CD14-positive monocyte (primary cell): ENCODE results near the gene RPUSD3. TPM values are rescaled to one million over a fixed set of nuclear protein-coding genes. Genes with fewer than 3 reads are reported as not detected.

ENCODE experiments used
- DNase-seq, 3 donors: peaks; one replicate each; pipeline ENCODE4 v3.0.0-alpha.2; 2011 to 2022
- H2AFZ ChIP-seq: 2 replicates; pipeline ENCODE4 v1.6.0; 2012; ENCODE audit warnings: mild to moderate bottlenecking, low read depth, low read length, inconsistent platforms; ENCODE audit not compliant: insufficient read depth, poor library complexity, severe bottlenecking
- H3K27ac ChIP-seq, 2 donors: 1 replicate in 1 of 2; 2 replicates in 1 of 2; pipeline ENCODE4 v1.5.1; 2012 to 2013; ENCODE audit warnings: low read length in 2 of 2, control low read depth in 1 of 2, inconsistent platforms in 1 of 2, low read depth in 1 of 2, mild to moderate bottlenecking in 1 of 2
- H3K27me3 ChIP-seq, 2 donors: one replicate each; pipeline versions ENCODE4 v1.6.0 to v1.6.1; 2011 to 2013; ENCODE audit warnings: low read length in 2 of 2; ENCODE audit not compliant: control insufficient read depth in 2 of 2, insufficient read depth in 2 of 2
- H3K36me3 ChIP-seq, 2 donors: replicated peaks in 1 of 2; 1 replicate in 1 of 2; 2 replicates in 1 of 2; pipeline versions ENCODE4 v1.5.1 to v1.6.1; 2012 to 2013; ENCODE audit warnings: low read length in 2 of 2, control low read depth in 1 of 2, inconsistent platforms in 1 of 2, mild to moderate bottlenecking in 1 of 2; ENCODE audit not compliant: insufficient read depth in 2 of 2, control insufficient read depth in 1 of 2
- H3K4me1 ChIP-seq, 2 donors: 1 replicate in 1 of 2; 2 replicates in 1 of 2; pipeline versions ENCODE4 v1.5.1 to v1.6.1; 2012 to 2013; ENCODE audit warnings: low read length in 2 of 2, control low read depth in 1 of 2, inconsistent platforms in 1 of 2, mild to moderate bottlenecking in 1 of 2, moderate library complexity in 1 of 2; ENCODE audit not compliant: insufficient read depth in 2 of 2, control insufficient read depth in 1 of 2
- H3K4me2 ChIP-seq: replicated peaks from 2 replicates; pipeline ENCODE3; 2012; ENCODE audit warnings: low read length, moderate library complexity, mild to moderate bottlenecking; ENCODE audit not compliant: poor library complexity, severe bottlenecking; ENCODE audit errors: extremely low read depth
- H3K4me3 ChIP-seq, 3 experiments: fragments of 200-600 bp in 1 of 3; sonication (generic) in 1 of 3; replicated peaks in 1 of 3; 1 replicate in 2 of 3; 2 replicates in 1 of 3; pipeline ENCODE4 v1.5.1; 2011 to 2013; ENCODE audit warnings: low read length in 3 of 3, mild to moderate bottlenecking in 3 of 3, control low read depth in 2 of 3, low read depth in 2 of 3, inconsistent platforms in 1 of 3, moderate library complexity in 1 of 3
- H3K79me2 ChIP-seq: 2 replicates; pipeline ENCODE4 v1.6.0; 2012; ENCODE audit warnings: mild to moderate bottlenecking, control low read depth, inconsistent platforms, low read length, moderate library complexity; ENCODE audit not compliant: insufficient read depth
- H3K9ac ChIP-seq: 2 replicates; pipeline ENCODE4 v1.6.0; 2017; ENCODE audit warnings: low read length, mild to moderate bottlenecking; ENCODE audit not compliant: insufficient read depth, poor library complexity, severe bottlenecking
- H3K9me3 ChIP-seq, 2 donors: replicated peaks in 1 of 2; 1 replicate in 1 of 2; 2 replicates in 1 of 2; pipeline versions ENCODE4 v1.5.1 to v1.6.1; 2012 to 2013; ENCODE audit warnings: low read length in 2 of 2, control low read depth in 1 of 2; ENCODE audit not compliant: control insufficient read depth in 1 of 2, insufficient read depth in 1 of 2
- H4K20me1 ChIP-seq: 2 replicates; pipeline ENCODE4 v1.6.0; 2012; ENCODE audit warnings: mild to moderate bottlenecking, low read length, control low read depth, moderate library complexity; ENCODE audit not compliant: insufficient read depth
- H3K27ac Mint-ChIP-seq, 7 donors: one replicate each; pipeline ENCODE4 v1.8.0; 2020; ENCODE audit warnings: mild to moderate bottlenecking in 7 of 7, mixed read lengths in 7 of 7, moderate library complexity in 6 of 7, inconsistent platforms in 2 of 7
- H3K27me3 Mint-ChIP-seq, 3 donors: one replicate each; pipeline ENCODE4 v1.8.0; 2021 to 2022; ENCODE audit warnings: low read depth in 3 of 3, mild to moderate bottlenecking in 3 of 3, mixed read lengths in 3 of 3, moderate library complexity in 3 of 3, inconsistent platforms in 1 of 3
- H3K36me3 Mint-ChIP-seq, 2 donors: one replicate each; pipeline ENCODE4 v1.8.0; 2020; ENCODE audit warnings: mixed read lengths in 2 of 2, inconsistent platforms in 1 of 2, mild to moderate bottlenecking in 1 of 2
- H3K4me1 Mint-ChIP-seq: one replicate; pipeline ENCODE4 v1.8.0; 2020; ENCODE audit warnings: mild to moderate bottlenecking, mixed read lengths
- H3K4me3 Mint-ChIP-seq, 2 donors: one replicate each; pipeline ENCODE4 v1.8.0; 2020; ENCODE audit warnings: mild to moderate bottlenecking in 2 of 2, mixed read lengths in 2 of 2, moderate library complexity in 1 of 2
- H3K9me3 Mint-ChIP-seq, 7 donors: one replicate each; pipeline ENCODE4 v1.8.0; 2020 to 2022; ENCODE audit warnings: mixed read lengths in 7 of 7, mild to moderate bottlenecking in 6 of 7, moderate library complexity in 6 of 7, inconsistent platforms in 2 of 7
- WGBS: methylation state at CpG from one replicate; pipeline ENCODE4 v1.1.5; 2013; ENCODE audit warnings: missing lambda C conversion rate; ENCODE audit not compliant: insufficient coverage; 5-methylcytosine and 5-hydroxymethylcytosine counted together
- intact Hi-C, 2 donors: fragments of 100-400 bp; cut with micrococcal nuclease; formaldehyde crosslinking; loops; one replicate each; pipeline versions ENCODE4 v1.15.0 to v1.15.1; 2023
- polyA plus RNA-seq, 3 donors: library from polyadenylated mRNA; depleted of rRNA in 1 of 3; unstranded in 2 of 3; stranded (reverse) in 1 of 3; fragments of 300-500 nt in 2 of 3; fragments of >200 nt in 1 of 3; fragmentation: Illumina TruSeq in 2 of 3; gene quantifications; 1 replicate in 2 of 3; 2 replicates in 1 of 3; pipeline ENCODE4 v1.2.3, GENCODE V29; 2012 to 2021
- TF ChIP-seq, protein P1 (sequence below): fragments of 200-600 bp; IDR thresholded peaks from one replicate; pipeline ENCODE4 v1.8.0; 2022; ENCODE audit warnings: antibody characterized with exemption, mild to moderate bottlenecking

RPUSD3 gene
- polyA plus RNA-seq, 3 donors: 42.6 to 51.5 (median 43.4) TPM

GRCh38 chr3:9792405-9793160 is 51.2 kb downstream of the RPUSD3 start, which contains the start of the genes ARPC4 and TADA3:
Gene ARPC4, plus strand, starts transcription at chr3:9793082. Its CDS starts 40 bp downstream, at chr3:9793122.
Gene TADA3, minus strand, starts transcription at chr3:9792473. Its CDS starts 1,007 bp downstream, at chr3:9791466.
- peak within 1 kb of the TSS; percentile 99 for H3K9ac ChIP-seq
- peak; percentile 93 to 95 (median 94) for DNase-seq
- H4K20me1 ChIP-seq: peaks cover 43% of the 10 kb centered on the region
- peak within 1 kb of the TSS; percentile 87 to 100 (median 99) for H3K27ac Mint-ChIP-seq
- peaks cover 0 to 1% (median 0%) of the 10 kb centered on the region in 3 donors for H3K27me3 Mint-ChIP-seq
- peaks cover 38% of the 10 kb centered on the region for H3K4me1 Mint-ChIP-seq
- no peaks in the 10 kb centered on the region for H3K27me3 ChIP-seq
- H3K4me3 Mint-ChIP-seq: peak within 1 kb of the TSS; percentile 93 to 99
- H3K4me1 ChIP-seq: peaks cover 39 to 42% of the 10 kb centered on the region in 2 donors
- WGBS: under 1% methylated on average over 65 of the region's 65 CpGs
- peaks cover 27 to 58% of the 10 kb centered on the region in 2 donors for H3K36me3 Mint-ChIP-seq
- peak within 1 kb of the TSS; percentile 86 for H3K4me2 ChIP-seq
- H3K9me3 Mint-ChIP-seq: peaks cover 0 to 4% (median 0%) of the 10 kb centered on the region in 7 donors
- H3K36me3 ChIP-seq: peaks cover 28 to 49% of the 10 kb centered on the region in 2 donors
- intact Hi-C loops: loop anchor here (2.0 to 10.0 kb wide), 10 partner anchors 42 to 528 kb away; partner anchors contain the start of genes BRPF1 (in 2 of the 2), MTMR14 (in 2 of the 2), RPUSD3 (in 2 of the 2) and OGG1 (in 1 of the 2)
- peaks cover 80% of the 10 kb centered on the region for H3K79me2 ChIP-seq
- H3K9me3 ChIP-seq: no peaks in the 10 kb centered on the region
- TF ChIP-seq, protein P1, sequence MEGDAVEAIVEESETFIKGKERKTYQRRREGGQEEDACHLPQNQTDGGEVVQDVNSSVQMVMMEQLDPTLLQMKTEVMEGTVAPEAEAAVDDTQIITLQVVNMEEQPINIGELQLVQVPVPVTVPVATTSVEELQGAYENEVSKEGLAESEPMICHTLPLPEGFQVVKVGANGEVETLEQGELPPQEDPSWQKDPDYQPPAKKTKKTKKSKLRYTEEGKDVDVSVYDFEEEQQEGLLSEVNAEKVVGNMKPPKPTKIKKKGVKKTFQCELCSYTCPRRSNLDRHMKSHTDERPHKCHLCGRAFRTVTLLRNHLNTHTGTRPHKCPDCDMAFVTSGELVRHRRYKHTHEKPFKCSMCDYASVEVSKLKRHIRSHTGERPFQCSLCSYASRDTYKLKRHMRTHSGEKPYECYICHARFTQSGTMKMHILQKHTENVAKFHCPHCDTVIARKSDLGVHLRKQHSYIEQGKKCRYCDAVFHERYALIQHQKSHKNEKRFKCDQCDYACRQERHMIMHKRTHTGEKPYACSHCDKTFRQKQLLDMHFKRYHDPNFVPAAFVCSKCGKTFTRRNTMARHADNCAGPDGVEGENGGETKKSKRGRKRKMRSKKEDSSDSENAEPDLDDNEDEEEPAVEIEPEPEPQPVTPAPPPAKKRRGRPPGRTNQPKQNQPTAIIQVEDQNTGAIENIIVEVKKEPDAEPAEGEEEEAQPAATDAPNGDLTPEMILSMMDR: no peak
- peak within 1 kb of the TSS; percentile 81 for H2AFZ ChIP-seq
- peak within 1 kb of the TSS; percentile 76 to 96 (median 77) for H3K4me3 ChIP-seq
- peak within 1 kb of the TSS; percentile 91 to 97 for H3K27ac ChIP-seq

- Histone ChIP-seq H3K9me3 (no peaks in the 10 kb centered on the region), H3K27me3 (no peaks in the 10 kb centered on the region), H3K9ac (peak overlapping the region; percentile 99), H3K4me3 (peak overlapping the region; percentile 76 to 96 (median 77)), H3K4me1 (peaks cover 39 to 42% of the 10 kb centered on the region in 2 donors), H3K27ac (peak overlapping the region; percentile 91 to 97), H4K20me1 (peaks cover 36% of the 10 kb centered on the region), H3K4me2 (peak overlapping the region; percentile 86), H3K79me2 (peaks cover 73% of the 10 kb centered on the region), H2AFZ (peak overlapping the region; percentile 81), H3K36me3 (peaks cover 22 to 49% of the 10 kb centered on the region in 2 donors)
- intact Hi-C loops: loop anchor here (2.0 to 10.0 kb wide), 10 partner anchors 41 to 529 kb away; partner anchors contain the start of genes BRPF1 (in 2 of the 2), MTMR14 (in 2 of the 2), RPUSD3 (in 2 of the 2) and OGG1 (in 1 of the 2)
- H3K36me3 Mint-ChIP-seq: peaks cover 26 to 58% of the 10 kb centered on the region in 2 donors
- 7% methylated on average over 11 of the region's 14 CpGs for WGBS
- H3K4me1 Mint-ChIP-seq: peaks cover 39% of the 10 kb centered on the region
- peak overlapping the region; percentile 77 to 100 (median 99) for H3K27ac Mint-ChIP-seq
- H3K9me3 Mint-ChIP-seq: peaks cover 0 to 4% (median 0%) of the 10 kb centered on the region in 7 donors
- TF ChIP-seq, protein P1: no peak
- DNase-seq: no peak
- H3K4me3 Mint-ChIP-seq: peak overlapping the region; percentile 93 to 99
- H3K27me3 Mint-ChIP-seq: peaks cover 0 to 1% (median 0%) of the 10 kb centered on the region in 3 donors
Observed at GRCh38 chr3:9791790-9792404, 51.9 kb downstream of the RPUSD3 start.
